H4 (cell line): ENCODE measurements around the gene PIR. TPM values are rescaled to one million over a fixed set of nuclear protein-coding genes. Genes with fewer than 3 reads are reported as not detected.
A peak's percentile ranks its signal among the peaks of the same experiment; 100 is the strongest.

Experiments used
- DNase-seq: peaks from one replicate; pipeline ENCODE4 v3.0.0-alpha.2; 2015; ENCODE audit warnings: low spot score
- total RNA-seq: library from RNA; depleted of rRNA; stranded (reverse); fragments of >200 nt; shearing (Covaris generic); gene quantifications from 2 replicates; pipeline ENCODE4 v1.2.3, GENCODE V29; 2014; rRNA removed

PIR gene
- total RNA-seq, 1 experiment from 2014 or later, result 126 TPM

- peak; percentile 43 for DNase-seq
Observed at GRCh38 chrX:15349046-15349445, 144.1 kb downstream of the PIR start.

GRCh38 chrX:15345976-15346375 is 147.2 kb downstream of the PIR start:
- no peak for DNase-seq

DNA sequence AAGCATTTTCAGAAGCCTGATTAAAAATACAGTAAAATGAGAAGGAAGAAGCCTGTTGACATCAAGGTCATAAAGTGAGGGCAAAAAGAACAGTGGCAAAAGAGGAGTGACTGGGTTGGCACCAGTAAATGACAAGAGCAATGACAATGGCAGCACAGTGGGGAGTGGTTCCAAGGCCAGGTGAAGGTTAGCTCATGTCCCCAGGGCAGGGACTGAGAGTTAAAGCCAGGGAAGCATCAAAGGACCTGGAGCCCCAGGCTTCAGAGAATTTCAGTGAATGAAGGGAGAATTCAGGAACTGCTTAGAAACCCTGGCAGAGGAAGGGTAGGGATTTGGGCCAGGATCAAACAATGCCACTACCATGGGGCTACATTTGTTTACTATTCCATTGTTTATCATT is 149.0 kb downstream of the PIR start:
- DNase-seq, result no peak

DNA sequence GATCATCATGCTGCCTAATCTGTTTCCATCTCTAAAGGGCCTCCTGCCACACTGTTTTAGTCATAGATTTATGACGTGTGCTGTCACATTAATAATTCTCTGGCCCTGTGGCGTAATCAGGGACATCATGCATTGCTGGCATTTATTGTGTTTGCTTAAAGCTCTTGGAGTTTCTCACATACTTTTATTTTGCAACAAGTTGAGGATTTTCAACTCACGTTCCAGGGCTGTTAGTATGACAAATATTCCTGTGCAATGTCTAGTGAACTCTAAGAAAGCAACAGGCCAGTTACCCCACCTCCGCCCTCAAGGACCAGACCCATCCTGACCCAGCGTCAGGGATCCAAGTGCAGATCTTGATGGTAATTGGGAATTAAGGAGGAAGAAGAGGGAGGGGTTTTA is 150.1 kb downstream of the PIR start:
- DNase-seq, result no peak

DNA sequence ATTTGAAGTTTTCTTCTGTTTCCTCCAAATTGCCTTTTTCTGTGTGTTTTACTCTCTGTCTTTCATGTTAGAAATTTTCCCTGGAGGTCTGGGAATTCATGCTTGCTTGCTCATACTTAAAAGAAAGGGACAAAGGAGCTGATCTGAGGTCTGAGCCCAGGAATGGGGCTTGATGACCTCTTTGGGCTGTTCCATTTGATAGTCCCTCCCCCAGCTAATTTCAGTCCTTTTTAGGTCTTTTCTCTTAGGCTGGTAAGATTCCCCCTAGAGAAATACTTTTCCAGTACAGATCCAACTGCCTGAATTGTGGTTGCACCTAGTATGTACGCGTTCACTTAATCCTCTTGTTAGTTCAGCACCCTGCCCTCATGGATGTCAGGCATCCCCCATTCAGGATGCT is 152.3 kb downstream of the PIR start:
- no peak for DNase-seq

DNA sequence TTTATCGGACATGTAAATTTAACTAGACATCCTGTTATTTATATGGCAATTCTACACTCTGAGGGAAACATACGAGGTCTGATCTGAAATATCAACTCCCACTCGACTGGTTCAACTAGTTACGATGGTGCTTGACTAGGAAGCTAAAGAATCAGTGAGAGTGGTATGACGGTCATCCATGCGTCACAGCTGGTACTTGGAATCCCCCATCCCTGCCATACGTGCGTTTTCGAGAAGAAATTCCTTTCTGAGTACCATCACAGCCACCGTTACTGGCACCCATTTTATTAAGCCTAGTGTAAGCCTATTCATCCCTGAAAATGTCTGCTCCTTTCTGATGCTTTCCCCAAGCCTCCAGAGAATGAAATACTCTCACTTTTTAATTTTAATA is 157.1 kb downstream of the PIR start:
- peak; percentile 16 for DNase-seq

GRCh38 chrX:15335135-15336022 is 157.8 kb downstream of the PIR start, which contains the start of gene PIGA:
Gene PIGA (minus strand): TSS chrX:15335523. CDS start chrX:15331930, 3,593 bp downstream.
- peak; percentile 97 for DNase-seq

Other genes starting within 250 kb of the PIR start
- 16.1 and 17.5 TPM in 2 replicates for gene ASB9, start 223.2 kb downstream of the PIR start, total RNA-seq
- not detected in 2 replicates for gene ASB11, start 177.7 kb downstream of the PIR start, total RNA-seq
- gene PIGA, start 157.8 kb downstream of the PIR start, total RNA-seq, result 9.9 and 10.9 TPM in 2 replicates
- 0.23 and 0.86 TPM in 2 replicates for gene VEGFD, start 108.9 kb downstream of the PIR start, total RNA-seq
- not detected in 2 replicates for gene BMX, start 7.5 kb upstream of the PIR start, total RNA-seq
- not detected in 2 replicates for gene ACE2, start 107.6 kb upstream of the PIR start, total RNA-seq
- gene CLTRN, start 171.5 kb upstream of the PIR start, total RNA-seq, result 0.12 TPM in 1 of 2 replicates, not detected in the other
- gene CA5B, start 244.9 kb upstream of the PIR start, total RNA-seq, result 4.5 and 6.0 TPM in 2 replicates